Body of pancreas (tissue), 4 donors: Measurements from ENCODE around the gene DHRS4L2. TPM values are rescaled to one million over a fixed set of nuclear protein-coding genes. Genes with fewer than 3 reads are reported as not detected.
"Not testable (repeated sequence)": the region's sequence is repeated elsewhere in the genome, so short reads cannot be mapped to it uniquely, and the experiment has no call there.

ENCODE experiments used
- ATAC-seq: fragments of 150-250 bp; one replicate; pipeline ENCODE4 v1.9.1; 2016
- DNase-seq, 4 donors: peaks; one replicate each; pipeline ENCODE4 v3.0.0-alpha.2; 2019
- H3K27ac ChIP-seq, 4 donors: fragments of 200-600 bp; sonication (generic); 1 replicate in 3 of 4; 2 replicates in 1 of 4; pipeline versions ENCODE4 v1.5.1 to v1.6.1; 2016 to 2019; ENCODE audit warnings: mild to moderate bottlenecking in 1 of 4, mixed read lengths in 1 of 4, moderate library complexity in 1 of 4
- H3K27me3 ChIP-seq, 2 donors: fragments of 200-600 bp; sonication (generic); one replicate each; pipeline ENCODE4 v1.6.0; 2016; ENCODE audit warnings: mild to moderate bottlenecking in 1 of 2
- H3K36me3 ChIP-seq, 2 donors: fragments of 200-600 bp; sonication (generic); replicated peaks in 1 of 2; 2 replicates each; pipeline ENCODE4 v1.5.1; 2016; ENCODE audit warnings: low read depth in 2 of 2; ENCODE audit not compliant: insufficient read depth in 1 of 2
- H3K4me1 ChIP-seq: fragments of 200-600 bp; sonication (generic); one replicate; pipeline ENCODE4 v1.6.0; 2016
- H3K4me3 ChIP-seq, 2 donors: fragments of 200-600 bp; sonication (generic); 1 replicate in 1 of 2; 2 replicates in 1 of 2; pipeline ENCODE4 v1.5.1; 2016 to 2019
- H3K9me3 ChIP-seq, 3 donors: fragments of 200-600 bp; sonication (generic); 1 replicate in 2 of 3; 2 replicates in 1 of 3; pipeline ENCODE4 v1.5.1; 2016
- POLR2A ChIP-seq, 3 donors: fragments of 450-650 bp; IDR thresholded peaks; one replicate each; pipeline ENCODE4 v1.6.1; 2016; ENCODE audit warnings: antibody characterized with exemption in 3 of 3, mild to moderate bottlenecking in 2 of 3
- WGBS, 2 donors: methylation state at CpG; one replicate each; pipeline ENCODE4 v1.1.5; 2017; 5-methylcytosine and 5-hydroxymethylcytosine counted together
- intact Hi-C: fragments of 100-400 bp; cut with DNase I; formaldehyde crosslinking; loops from one replicate; pipeline ENCODE4 v1.15.1; 2023
- total RNA-seq, 2 donors: library from RNA; depleted of rRNA; stranded (reverse); fragments of >200 nt; gene quantifications; one replicate each; pipeline ENCODE4 v1.1.0, GENCODE V29; 2016
- TF ChIP-seq, protein P1 (sequence below), 7 experiments: fragments of 450-650 bp in 4 of 7; fragments of 200-600 bp in 3 of 7; sonication (generic) in 3 of 7; IDR thresholded peaks; one replicate each; pipeline ENCODE4 v1.5.1; 2016 to 2019; ENCODE audit warnings: antibody characterized with exemption in 7 of 7

DHRS4L2 gene
- total RNA-seq, 2 donors from 2014 or later, result 10.6 to 16.5 TPM

DNA sequence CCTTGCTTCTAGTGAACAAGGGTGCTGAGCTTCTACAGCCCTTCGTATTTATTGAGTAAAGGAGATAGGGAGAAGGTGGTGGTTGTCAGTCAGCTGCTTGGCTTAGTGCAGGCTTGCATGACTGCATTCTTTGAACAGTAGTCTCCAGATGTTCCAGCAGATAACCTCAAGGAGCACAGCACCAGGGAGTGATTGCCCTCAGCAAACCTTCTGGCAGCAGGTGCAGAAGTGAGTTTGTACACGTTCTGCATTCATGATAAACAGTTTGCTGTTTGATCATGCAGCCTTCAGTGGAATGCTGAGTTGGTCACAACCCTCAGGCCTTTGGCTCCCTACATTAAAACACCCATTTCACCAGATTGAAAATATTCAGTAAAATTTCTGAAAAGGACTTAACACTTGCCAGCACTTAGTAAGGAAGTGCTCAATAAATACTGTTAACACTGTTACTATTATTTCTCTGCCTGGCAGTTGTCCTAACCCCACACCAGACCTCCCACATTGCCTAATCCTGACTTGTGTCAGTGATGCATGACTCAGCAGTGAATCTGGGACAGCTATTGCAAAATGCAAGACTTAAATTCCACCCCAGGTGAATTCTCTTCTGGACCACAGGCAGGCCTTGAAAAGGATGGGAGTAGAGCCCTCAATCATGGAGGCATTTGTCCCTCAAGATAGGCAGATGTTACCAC, 44.1 kb downstream of the DHRS4L2 start:
- Histone ChIP-seq H3K27ac (peak overlapping the region in 2 of 4 donors; percentile 26 to 28), H3K36me3 (no peaks in the 10 kb centered on the region), H3K27me3 (no peaks in the 10 kb centered on the region), H3K9me3 (no peaks in the 10 kb centered on the region), H3K4me3 (no peak overlapping the region), H3K4me1 (peaks cover 19% of the 10 kb centered on the region)
- no peak for TF ChIP-seq POLR2A (IDR thresholded peaks at IDR 0.05)
- TF ChIP-seq, protein P1, sequence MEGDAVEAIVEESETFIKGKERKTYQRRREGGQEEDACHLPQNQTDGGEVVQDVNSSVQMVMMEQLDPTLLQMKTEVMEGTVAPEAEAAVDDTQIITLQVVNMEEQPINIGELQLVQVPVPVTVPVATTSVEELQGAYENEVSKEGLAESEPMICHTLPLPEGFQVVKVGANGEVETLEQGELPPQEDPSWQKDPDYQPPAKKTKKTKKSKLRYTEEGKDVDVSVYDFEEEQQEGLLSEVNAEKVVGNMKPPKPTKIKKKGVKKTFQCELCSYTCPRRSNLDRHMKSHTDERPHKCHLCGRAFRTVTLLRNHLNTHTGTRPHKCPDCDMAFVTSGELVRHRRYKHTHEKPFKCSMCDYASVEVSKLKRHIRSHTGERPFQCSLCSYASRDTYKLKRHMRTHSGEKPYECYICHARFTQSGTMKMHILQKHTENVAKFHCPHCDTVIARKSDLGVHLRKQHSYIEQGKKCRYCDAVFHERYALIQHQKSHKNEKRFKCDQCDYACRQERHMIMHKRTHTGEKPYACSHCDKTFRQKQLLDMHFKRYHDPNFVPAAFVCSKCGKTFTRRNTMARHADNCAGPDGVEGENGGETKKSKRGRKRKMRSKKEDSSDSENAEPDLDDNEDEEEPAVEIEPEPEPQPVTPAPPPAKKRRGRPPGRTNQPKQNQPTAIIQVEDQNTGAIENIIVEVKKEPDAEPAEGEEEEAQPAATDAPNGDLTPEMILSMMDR (IDR thresholded peaks at IDR 0.05), result no peak
- WGBS, 2 donors, result 34 to 45% methylated on average over 2 of the region's 2 CpGs
- ATAC-seq, result peak; percentile 35
- intact Hi-C loops, result no loop called here
- DNase-seq, result peak in 3 of 4 donors; percentile 29 to 71 (median 47)

DNA sequence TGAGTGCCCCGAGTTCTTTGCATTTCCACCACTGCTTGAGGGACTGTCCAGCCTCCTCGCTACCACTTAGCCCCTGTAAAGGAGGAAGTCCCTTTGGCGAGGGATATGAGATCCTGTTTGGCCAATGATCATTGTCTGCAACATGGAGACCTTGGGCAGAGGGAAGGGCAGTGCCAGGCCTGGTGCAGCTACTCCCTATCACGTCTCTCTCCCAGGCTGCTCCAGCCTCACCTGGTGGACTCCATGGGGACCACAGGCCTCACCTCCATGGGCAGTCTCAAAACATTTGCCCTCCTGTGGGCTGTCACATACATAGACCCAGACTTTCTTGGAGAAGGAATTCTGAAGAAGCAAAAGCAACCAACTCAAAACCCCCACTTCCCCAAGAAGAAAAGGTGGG, 47.0 kb downstream of the DHRS4L2 start:
- H3K36me3 ChIP-seq, intact Hi-C loops, H3K9me3 ChIP-seq, H3K27me3 ChIP-seq, H3K4me3 ChIP-seq: not testable (repeated sequence)
- ATAC-seq (peak; percentile 36), DNase-seq (peak in 2 of 4 donors; percentile 36 to 37)
- Histone ChIP-seq H3K4me1 (peaks cover 24% of the 10 kb centered on the region), H3K27ac (peak overlapping the region; percentile 92 to 97 (median 94))
- WGBS, 2 donors, result 10 to 18% methylated on average over 2 to 3 of the region's 4 CpGs
- TF ChIP-seq, protein P1 (IDR thresholded peaks at IDR 0.05), result peak in 3 of 7 experiments; percentile 14 to 29 (median 25)

DNA sequence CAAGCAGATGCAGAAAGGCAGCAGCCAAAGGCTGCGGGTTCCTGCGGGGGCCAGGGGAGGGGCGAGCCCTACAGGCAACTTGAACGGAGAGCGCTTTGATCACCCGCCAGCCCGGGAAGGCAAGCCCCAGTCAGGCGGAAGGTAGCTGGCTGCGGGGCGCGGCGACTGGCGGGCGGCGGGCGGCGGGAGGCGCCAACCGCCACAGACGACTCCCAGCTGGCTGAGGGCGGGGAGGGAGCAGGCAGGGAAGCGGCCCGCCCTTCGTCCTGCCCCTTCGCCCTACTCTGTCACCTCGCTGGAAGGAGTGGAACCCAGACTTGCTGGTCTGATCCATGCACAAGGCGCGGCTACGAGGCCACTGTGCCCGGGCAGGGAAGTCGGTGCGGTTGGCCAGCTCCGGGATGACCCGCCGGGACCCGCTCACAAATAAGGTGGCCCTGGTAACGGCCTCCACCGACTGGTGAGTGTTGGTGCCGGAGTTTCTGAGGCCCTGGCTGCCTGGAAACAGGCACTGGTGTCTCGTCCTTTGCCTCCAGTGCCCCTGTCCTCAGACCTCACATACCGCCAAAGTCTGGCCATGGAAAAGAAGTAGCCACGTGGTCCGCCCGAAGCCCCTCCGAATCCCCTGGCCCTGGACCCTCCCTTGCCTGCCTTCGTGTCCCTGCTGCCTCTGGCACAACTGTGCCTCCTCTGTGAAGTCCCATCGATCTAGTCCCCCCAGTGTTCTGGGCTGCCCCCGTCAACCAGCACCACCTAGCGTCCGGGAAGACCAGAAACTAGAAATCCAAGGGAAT, 47.6 kb downstream of the DHRS4L2 start:
- H3K4me1 ChIP-seq, result peaks cover 24% of the 10 kb centered on the region
- peak; percentile 87 to 94 (median 91) for DNase-seq
- peak; percentile 91 for ATAC-seq
- intact Hi-C loops, result no loop called here
- no peaks in the 10 kb centered on the region for H3K27me3 ChIP-seq
- 0 to 1% methylated on average over 15 to 35 of the region's 50 CpGs for WGBS, 2 donors
- H3K9me3 ChIP-seq, result no peaks in the 10 kb centered on the region
- TF ChIP-seq, protein P1 (IDR thresholded peaks at IDR 0.05), result peak; percentile 59 to 91 (median 83)
- peak; percentile 42 to 86 (median 76) for TF ChIP-seq POLR2A (IDR thresholded peaks at IDR 0.05)
- H3K36me3 ChIP-seq, result no peaks in the 10 kb centered on the region
- peak overlapping the region; percentile 92 to 97 (median 94) for H3K27ac ChIP-seq
- peak overlapping the region; percentile 2 to 48 for H3K4me3 ChIP-seq

DNA sequence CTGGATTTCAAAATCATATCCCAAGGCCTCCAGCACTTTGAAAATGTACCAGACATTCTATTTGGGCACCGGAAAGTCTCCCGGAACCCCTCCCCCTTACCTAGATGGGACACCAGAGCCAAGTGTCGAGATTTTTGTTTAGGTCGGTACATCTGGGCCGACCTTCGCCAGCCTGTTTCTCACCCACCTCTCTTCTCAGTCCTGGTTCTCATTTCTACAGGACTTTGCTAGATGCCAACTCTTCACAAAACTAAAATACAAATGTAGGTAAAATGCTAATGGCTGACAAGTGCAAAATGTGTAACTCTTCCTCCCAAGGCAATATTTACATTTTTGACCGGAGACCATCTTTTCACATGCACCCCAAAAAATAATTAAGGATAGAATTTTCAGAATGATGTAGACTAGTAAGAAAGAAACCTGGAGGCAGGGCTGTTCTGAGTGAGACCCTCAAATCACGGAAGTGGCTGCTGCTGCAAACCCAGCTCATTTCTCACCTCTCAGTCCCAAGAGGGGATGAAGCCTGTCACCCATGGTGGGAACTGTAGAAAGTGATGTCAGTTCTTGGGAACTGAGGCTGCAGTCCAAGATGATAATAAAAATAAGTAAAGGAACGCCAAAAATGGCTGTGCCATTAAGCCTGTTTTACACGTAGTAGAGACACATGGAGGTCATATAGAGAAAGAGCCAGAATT, 48.4 kb downstream of the DHRS4L2 start:
- intact Hi-C loops, result not testable (repeated sequence)

DNA sequence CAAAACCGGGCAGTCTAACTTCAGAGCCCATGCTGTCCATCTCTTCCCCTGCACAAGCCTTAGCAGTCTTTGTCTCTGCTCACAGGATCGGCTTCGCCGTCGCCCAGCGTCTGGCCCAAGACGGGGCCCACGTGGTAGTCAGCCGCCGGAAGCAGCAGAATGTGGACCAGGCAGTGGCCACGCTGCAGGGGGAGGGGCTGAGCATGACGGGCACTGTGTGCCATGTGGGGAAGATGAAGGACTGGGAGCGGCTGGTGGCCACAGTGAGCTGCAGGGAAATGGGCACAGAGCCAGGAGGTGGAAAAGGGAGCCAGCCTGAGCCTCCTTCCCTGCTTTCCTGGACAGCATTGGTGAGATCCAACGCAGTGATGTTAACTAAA, 48.9 kb downstream of the DHRS4L2 start:
- ATAC-seq (no peak), DNase-seq (peak; percentile 52 to 84 (median 62))
- no peak overlapping the region for H3K4me3 ChIP-seq
- intact Hi-C loops, result no loop called here
- no peaks in the 10 kb centered on the region for H3K27me3 ChIP-seq
- WGBS, 2 donors, result 37 to 69% methylated on average over 14 of the region's 14 CpGs
- H3K36me3 ChIP-seq, result no peaks in the 10 kb centered on the region
- no peak for TF ChIP-seq POLR2A (IDR thresholded peaks at IDR 0.05)
- TF ChIP-seq, protein P1 (IDR thresholded peaks at IDR 0.05), result no peak
- no peaks in the 10 kb centered on the region for H3K9me3 ChIP-seq
- H3K27ac ChIP-seq, result peak overlapping the region in 2 of 4 donors; percentile 92 to 93
- H3K4me1 ChIP-seq, result peaks cover 27% of the 10 kb centered on the region

More for the DNA sequence above, 48.4 kb downstream of the DHRS4L2 start:
- not testable (repeated sequence) for DNase-seq, H3K27me3 ChIP-seq, ATAC-seq, H3K36me3 ChIP-seq, H3K9me3 ChIP-seq
- peaks cover 24% of the 10 kb centered on the region for H3K4me1 ChIP-seq
- H3K4me3 ChIP-seq, result peak overlapping the region; percentile 2 to 48
- peak overlapping the region; percentile 92 to 97 (median 94) for H3K27ac ChIP-seq
- WGBS, 2 donors, result 27 to 35% methylated on average over 10 of the region's 10 CpGs
